Fibroblast of mammary gland (primary cell): Measurements from ENCODE around the gene MAPK14.
A peak's percentile ranks its signal among the peaks of the same experiment; 100 is the strongest.
"Not testable (repeated sequence)": the region's sequence is repeated elsewhere in the genome, so short reads cannot be mapped to it uniquely, and the experiment has no call there.

Experiments
- DNase-seq: peaks from one replicate; pipeline ENCODE4 v3.0.0-alpha.2; 2010; ENCODE audit warnings: low read depth
- H3K4me3 ChIP-seq: 2 replicates; pipeline ENCODE4 v1.5.1; 2011; ENCODE audit warnings: low read depth, mild to moderate bottlenecking, low read length, moderate library complexity; ENCODE audit not compliant: control insufficient read depth
- CTCF ChIP-seq: conservative IDR thresholded peaks from 2 replicates; pipeline ENCODE4 v1.5.1; 2011; ENCODE audit warnings: low read depth, low read length, inconsistent platforms; ENCODE audit not compliant: control insufficient read depth, insufficient read depth

The MAPK14 gene

GRCh38 chr6:36028088-36028876 is 674 bp downstream of the MAPK14 start:
- no peak for TF ChIP-seq CTCF
- DNase-seq = peak; percentile 12

DNA sequence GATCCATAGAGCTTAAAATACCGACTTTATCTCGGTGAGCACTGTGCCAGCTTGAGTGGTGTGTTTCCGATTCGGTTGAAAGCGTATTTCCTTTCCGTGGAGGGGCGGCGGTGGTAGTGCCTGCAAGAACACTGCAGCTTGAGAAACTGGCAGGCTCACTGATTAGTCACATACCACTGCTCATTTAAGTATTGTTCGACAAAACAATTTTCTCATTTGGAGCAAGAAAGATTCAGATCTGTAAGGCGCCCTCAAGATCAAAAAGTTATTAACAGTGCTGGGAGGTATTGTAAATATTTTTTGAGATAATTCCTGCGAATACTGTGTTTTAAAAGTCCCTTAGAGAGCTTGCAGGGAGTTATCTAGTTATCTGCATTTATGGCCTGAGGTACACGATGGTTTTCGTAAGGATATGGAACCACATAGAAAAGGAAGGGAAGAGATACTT is 1.3 kb downstream of the MAPK14 start:
- TF ChIP-seq CTCF = no peak

More at GRCh38 chr6:36028088-36028876, 674 bp downstream of the MAPK14 start:
- H3K4me3 ChIP-seq = peak overlapping the region; percentile 97

DNA sequence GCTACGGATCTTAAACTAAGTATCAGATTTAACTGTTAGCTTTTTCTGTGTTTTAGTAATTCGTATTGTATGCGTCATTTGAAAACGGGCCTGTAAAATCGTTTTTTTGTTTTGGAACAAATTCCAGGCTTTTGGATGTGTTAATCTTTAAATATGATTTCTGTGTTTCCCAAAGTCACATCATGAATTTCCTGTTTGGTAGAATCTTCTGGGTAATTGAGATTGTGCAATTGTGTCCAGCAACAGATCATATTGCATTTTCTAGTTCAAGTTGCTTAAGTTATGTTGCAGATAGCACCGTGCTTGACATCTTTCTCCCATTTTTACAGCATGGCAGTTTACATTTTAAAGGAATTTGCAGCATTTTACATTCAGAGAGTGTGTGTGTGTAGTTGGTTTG is 1.9 kb downstream of the MAPK14 start:
- DNase-seq = peak; percentile 88
- TF ChIP-seq CTCF = no peak
- peak overlapping the region; percentile 97 for H3K4me3 ChIP-seq

More for the DNA sequence above, 1.3 kb downstream of the MAPK14 start:
- DNase-seq = peak; percentile 84
- peak overlapping the region; percentile 97 for H3K4me3 ChIP-seq

DNA sequence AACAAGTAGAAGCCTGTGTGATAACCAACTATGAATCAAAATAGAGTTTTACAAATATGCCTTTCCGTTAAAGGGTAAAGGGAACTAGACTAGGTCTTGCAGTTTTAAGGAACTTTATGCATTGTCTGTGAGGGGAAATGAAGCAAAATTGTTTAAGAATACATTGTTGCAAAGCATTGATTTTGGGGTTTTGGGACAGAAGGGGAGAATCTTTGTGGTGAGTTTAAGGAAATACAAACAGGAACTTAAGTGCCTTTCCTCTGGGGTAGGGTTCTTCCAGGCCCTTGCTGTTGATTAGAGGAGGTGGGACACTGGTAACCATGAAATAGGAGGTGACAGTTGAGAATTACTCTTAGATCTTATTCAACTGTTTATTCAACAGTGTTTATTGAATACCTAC is 4.7 kb downstream of the MAPK14 start:
- H3K4me3 ChIP-seq = no peak overlapping the region
- TF ChIP-seq CTCF = no peak
- no peak for DNase-seq

DNA sequence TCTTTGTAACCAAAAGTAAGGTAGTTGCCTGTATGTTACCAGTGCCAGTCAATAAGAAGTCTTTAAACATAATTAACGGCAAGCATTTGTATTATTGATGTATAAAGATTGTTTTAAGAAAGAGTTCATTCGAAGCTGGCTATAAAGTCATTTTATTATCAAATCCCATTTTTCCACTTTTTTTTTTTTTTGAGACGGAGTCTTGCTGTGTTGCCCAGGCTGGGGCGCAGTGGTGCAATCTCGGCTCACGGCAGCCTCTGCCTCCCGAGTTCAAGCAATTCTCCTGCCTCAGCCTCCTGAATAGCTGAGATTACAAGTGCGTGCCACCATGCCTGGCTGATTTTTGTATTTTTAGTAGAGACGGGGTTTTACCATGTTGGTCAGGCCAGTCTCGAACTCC is 5.5 kb downstream of the MAPK14 start:
- DNase-seq, H3K4me3 ChIP-seq: not testable (repeated sequence)

DNA sequence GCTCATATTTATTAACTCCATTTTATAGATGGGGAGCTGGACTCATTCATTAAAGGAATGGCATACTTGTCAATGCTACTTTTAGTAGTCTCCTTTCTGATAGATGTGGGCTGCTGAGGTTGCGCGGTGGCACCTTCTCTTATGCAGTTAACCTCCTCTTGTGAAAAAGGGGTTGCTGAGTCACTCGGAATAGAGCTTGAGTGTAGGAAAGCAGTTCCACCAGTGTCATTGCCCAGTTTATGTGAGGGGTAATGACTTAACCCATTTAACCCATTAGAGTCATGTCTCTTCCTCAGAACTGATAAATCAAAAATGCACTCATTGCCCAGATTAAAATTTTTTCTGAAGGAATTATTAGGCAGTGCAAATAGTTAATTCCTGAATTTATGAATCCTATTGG is 6.3 kb downstream of the MAPK14 start:
- TF ChIP-seq CTCF = no peak
- DNase-seq = peak; percentile 52
- no peak overlapping the region for H3K4me3 ChIP-seq

GRCh38 chr6:36034441-36034840 is 6.8 kb downstream of the MAPK14 start:
- H3K4me3 ChIP-seq = no peak overlapping the region
- no peak for TF ChIP-seq CTCF
- DNase-seq = no peak
